SIG-M5 treated with dmso at 0.1 percent for 504 hours (cell line): ENCODE measurements around the gene TMEM192.
"Not testable (repeated sequence)": the region's sequence is repeated elsewhere in the genome, so short reads cannot be mapped to it uniquely, and the experiment has no call there.

Experiments used
- DNase-seq: peaks from one replicate; lab custom pipeline; 2025; ENCODE audit not compliant: unreplicated experiment; lab: John Stamatoyannopoulos, UW

Gene TMEM192

GRCh38 chr4:165094873-165095272, 17.8 kb downstream of the TMEM192 start:
- no peak for DNase-seq

GRCh38 chr4:165092187-165092586, 20.5 kb downstream of the TMEM192 start:
- DNase-seq, result not testable (repeated sequence)

- no peak for DNase-seq
Observed at GRCh38 chr4:165088366-165088765, 24.3 kb downstream of the TMEM192 start.

GRCh38 chr4:165085946-165086345, 26.7 kb downstream of the TMEM192 start:
- no peak for DNase-seq

GRCh38 chr4:165084787-165085186, 27.9 kb downstream of the TMEM192 start:
- DNase-seq, result not testable (repeated sequence)

- DNase-seq, result no peak
Observed at GRCh38 chr4:165079476-165079875, 33.2 kb downstream of the TMEM192 start.

GRCh38 chr4:165077034-165077578, 35.6 kb downstream of the TMEM192 start:
- DNase-seq, result no peak

- DNase-seq, result not testable (repeated sequence)
Observed at GRCh38 chr4:165073346-165073745, 39.3 kb downstream of the TMEM192 start.

GRCh38 chr4:165070560-165070959, 42.1 kb downstream of the TMEM192 start:
- DNase-seq, result no peak

- no peak for DNase-seq
Observed at GRCh38 chr4:165060938-165061337, 51.7 kb downstream of the TMEM192 start.

GRCh38 chr4:165059386-165059785, 53.3 kb downstream of the TMEM192 start:
- no peak for DNase-seq

- no peak for DNase-seq
Observed at GRCh38 chr4:165058666-165059065, 54.0 kb downstream of the TMEM192 start.

GRCh38 chr4:165055601-165056000, 57.1 kb downstream of the TMEM192 start:
- DNase-seq, result no peak

- DNase-seq, result no peak
Observed at GRCh38 chr4:165053645-165054044, 59.0 kb downstream of the TMEM192 start, which contains the start of gene TRIM75. Gene TRIM75 (plus strand): TSS chr4:165053866. CDS start chr4:165059148, 5,282 bp downstream.

GRCh38 chr4:165052627-165053026, 60.0 kb downstream of the TMEM192 start:
- no peak for DNase-seq

- DNase-seq, result no peak
Observed at GRCh38 chr4:165048170-165048569, 64.5 kb downstream of the TMEM192 start.

GRCh38 chr4:165031436-165032211, 81.0 kb downstream of the TMEM192 start, which contains the start of gene TRIM60:
Gene TRIM60 (plus strand): TSS chr4:165031999. CDS start chr4:165040073, 8,074 bp downstream.
- no peak for DNase-seq

- DNase-seq, result no peak
Observed at GRCh38 chr4:165027762-165028402, 84.8 kb downstream of the TMEM192 start.

- DNase-seq, result not testable (repeated sequence)
Observed at GRCh38 chr4:165025782-165026181, 86.9 kb downstream of the TMEM192 start.
